K562 (cell line): ENCODE data around the gene TTLL10. TPM values are rescaled to one million over a fixed set of nuclear protein-coding genes. Genes with fewer than 3 reads are reported as not detected.

Experiments used
- CBX5 ChIP-seq: IDR thresholded peaks from 2 replicates; pipeline ENCODE4 v1.6.1; 2014; ENCODE audit warnings: low read depth, borderline replicate concordance
- FOSL1 ChIP-seq: fragments of 200-800 bp; sonication (Bioruptor generic); conservative IDR thresholded peaks from 2 replicates; pipeline ENCODE4 v1.6.1; 2016; ENCODE audit warnings: missing genetic modification characterization, missing compliant biosample characterization
- L3MBTL2 ChIP-seq: fragments of 450-650 bp; IDR thresholded peaks from 2 replicates; pipeline ENCODE4 v1.6.1; 2016; ENCODE audit warnings: mild to moderate bottlenecking, moderate library complexity
- MAZ ChIP-seq, 2 experiments: fragments of 450-650 bp in 1 of 2; sonication (generic) in 1 of 2; formaldehyde crosslinking; IDR thresholded peaks in 1 of 2; conservative IDR thresholded peaks in 1 of 2; 2 replicates each; pipeline versions ENCODE4 v1.4.0 to v1.5.0; 2020; ENCODE audit warnings: mild to moderate bottlenecking in 1 of 2, missing genetic modification reagents in 1 of 2
- TEAD4 ChIP-seq, 2 experiments: sonication (generic) in 1 of 2; formaldehyde crosslinking in 1 of 2; IDR thresholded peaks; 2 replicates each; pipeline versions ENCODE4 v1.6.1 to v1.8.0; 2012 to 2022; ENCODE audit warnings: borderline replicate concordance in 1 of 2, inconsistent platforms in 1 of 2, low read length in 1 of 2, mild to moderate bottlenecking in 1 of 2, missing genetic modification reagents in 1 of 2
- ZNF232 ChIP-seq: sonication (generic); formaldehyde crosslinking; IDR thresholded peaks from 2 replicates; pipeline ENCODE4 v1.8.0; 2022; ENCODE audit warnings: mild to moderate bottlenecking, missing genetic modification reagents
- polyA plus RNA-seq, 8 experiments: library from polyadenylated mRNA; depleted of rRNA in 4 of 8; stranded (reverse) in 5 of 8; unstranded in 3 of 8; fragments of >200 nt; fragmentation: Nextera tagmentation in 2 of 8; fragmentation: Illumina TruSeq in 1 of 8; extraction: Ambion mirVana in 2 of 8; extraction: Trizol in 1 of 8; gene quantifications; 2 replicates each; pipeline versions ENCODE4 v1.2.1 to v1.2.3, GENCODE V29; 2011 to 2014; ENCODE audit warnings: inconsistent platforms in 1 of 8, missing spikeins in 1 of 8
- total RNA-seq, 7 experiments: library from RNA; depleted of rRNA in 6 of 7; stranded (reverse); fragments of >200 nt in 6 of 7; fragmentation: Illumina TruSeq in 2 of 7; extraction: Trizol in 2 of 7; gene quantifications; 2 replicates each; pipeline versions ENCODE4 v1.2.1 to v1.2.3, GENCODE V29; 2011 to 2021; ENCODE audit warnings: low replicate concordance in 1 of 7
- TF ChIP-seq, protein P1 (sequence below), 2 experiments: IDR thresholded peaks; 2 replicates each; pipeline ENCODE4 v1.6.1; 2011; ENCODE audit warnings: borderline replicate concordance in 1 of 2, control low read depth in 1 of 2, low read depth in 1 of 2, low read length in 1 of 2, mild to moderate bottlenecking in 1 of 2, mixed read lengths in 1 of 2, moderate library complexity in 1 of 2; ENCODE audit not compliant: insufficient read depth in 1 of 2, insufficient read length in 1 of 2, poor library complexity in 1 of 2, severe bottlenecking in 1 of 2; ENCODE audit errors: extremely low read depth in 1 of 2
- TF ChIP-seq, protein P2 (sequence below): sonication (generic); formaldehyde crosslinking; IDR thresholded peaks from 2 replicates; pipeline ENCODE4 v1.8.1; 2023; ENCODE audit warnings: mild to moderate bottlenecking, missing genetic modification reagents
- TF ChIP-seq, protein P3 (sequence below): fragments of 250-450 bp; sonication (Bioruptor Pico); IDR thresholded peaks from 2 replicates; pipeline ENCODE4 v1.9.0; 2021; ENCODE audit warnings: mild to moderate bottlenecking, inconsistent platforms
- TF ChIP-seq, protein P4 (sequence below): fragments of 200-800 bp; sonication (Bioruptor generic); IDR thresholded peaks from 2 replicates; pipeline ENCODE4 v1.6.1; 2017; ENCODE audit warnings: missing genetic modification characterization, missing compliant biosample characterization
- TF ChIP-seq, protein P5 (sequence below): sonication (generic); formaldehyde crosslinking; IDR thresholded peaks from 2 replicates; pipeline ENCODE4 v1.9.0; 2022; ENCODE audit warnings: mild to moderate bottlenecking, missing genetic modification reagents

The TTLL10 gene
- total and polyA plus RNA-seq, 9 of the 15 experiments (the other 6 are each of a cell fraction or from before 2014, with no cell fraction given) = not detected

DNA sequence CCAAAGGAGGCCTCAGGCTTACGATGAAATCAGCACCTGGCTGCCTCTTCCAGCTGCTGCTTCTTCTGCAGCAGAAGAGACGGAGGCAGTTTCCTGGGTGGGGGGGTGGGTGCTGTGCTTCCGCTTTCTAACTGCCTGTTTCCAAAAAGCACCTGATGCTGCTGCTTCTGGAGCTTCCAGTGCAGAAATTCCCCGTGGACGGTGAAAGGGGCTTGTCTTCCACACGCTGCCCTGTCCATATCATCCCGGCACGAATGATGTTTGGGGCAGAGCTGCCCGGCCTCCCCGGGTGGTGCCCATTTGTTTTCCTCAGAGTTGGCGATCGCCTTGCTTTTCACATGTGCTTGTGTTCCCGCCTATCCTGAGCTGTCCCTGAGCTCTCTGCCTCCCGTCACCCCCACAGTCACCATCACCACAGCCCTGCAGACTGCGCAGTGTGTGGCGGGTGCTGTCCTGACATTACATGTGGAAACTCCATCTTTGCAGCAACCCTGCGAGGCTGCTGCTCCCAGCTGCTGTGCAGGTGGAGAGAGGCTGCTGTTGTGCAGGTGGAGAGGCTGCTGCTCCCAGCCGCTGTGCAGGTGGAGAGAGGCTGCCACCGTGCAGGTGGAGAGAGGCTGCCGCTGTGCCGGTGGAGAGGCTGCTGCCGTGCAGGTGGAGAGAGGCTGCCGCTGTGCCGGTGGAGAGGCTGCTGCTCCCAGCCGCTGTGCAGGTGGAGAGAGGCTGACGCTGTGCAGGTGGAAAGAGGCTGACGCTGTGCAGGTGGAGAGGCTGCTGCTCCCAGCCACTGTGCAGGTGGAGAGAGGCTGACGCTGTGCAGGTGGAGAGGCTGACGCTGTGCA, 1.8 kb downstream of the TTLL10 start (continued):
- TF ChIP-seq, protein P1, sequence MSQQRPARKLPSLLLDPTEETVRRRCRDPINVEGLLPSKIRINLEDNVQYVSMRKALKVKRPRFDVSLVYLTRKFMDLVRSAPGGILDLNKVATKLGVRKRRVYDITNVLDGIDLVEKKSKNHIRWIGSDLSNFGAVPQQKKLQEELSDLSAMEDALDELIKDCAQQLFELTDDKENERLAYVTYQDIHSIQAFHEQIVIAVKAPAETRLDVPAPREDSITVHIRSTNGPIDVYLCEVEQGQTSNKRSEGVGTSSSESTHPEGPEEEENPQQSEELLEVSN (IDR thresholded peaks at IDR 0.05; ENCODE audit: borderline replicate concordance in 1 of 2, extremely low read depth in 1 of 2, insufficient read depth in 1 of 2, insufficient read length in 1 of 2, low read depth in 1 of 2, low read length in 1 of 2, poor library complexity in 1 of 2, severe bottlenecking in 1 of 2) = peak; percentile 60 to 81
- TF ChIP-seq, protein P2, sequence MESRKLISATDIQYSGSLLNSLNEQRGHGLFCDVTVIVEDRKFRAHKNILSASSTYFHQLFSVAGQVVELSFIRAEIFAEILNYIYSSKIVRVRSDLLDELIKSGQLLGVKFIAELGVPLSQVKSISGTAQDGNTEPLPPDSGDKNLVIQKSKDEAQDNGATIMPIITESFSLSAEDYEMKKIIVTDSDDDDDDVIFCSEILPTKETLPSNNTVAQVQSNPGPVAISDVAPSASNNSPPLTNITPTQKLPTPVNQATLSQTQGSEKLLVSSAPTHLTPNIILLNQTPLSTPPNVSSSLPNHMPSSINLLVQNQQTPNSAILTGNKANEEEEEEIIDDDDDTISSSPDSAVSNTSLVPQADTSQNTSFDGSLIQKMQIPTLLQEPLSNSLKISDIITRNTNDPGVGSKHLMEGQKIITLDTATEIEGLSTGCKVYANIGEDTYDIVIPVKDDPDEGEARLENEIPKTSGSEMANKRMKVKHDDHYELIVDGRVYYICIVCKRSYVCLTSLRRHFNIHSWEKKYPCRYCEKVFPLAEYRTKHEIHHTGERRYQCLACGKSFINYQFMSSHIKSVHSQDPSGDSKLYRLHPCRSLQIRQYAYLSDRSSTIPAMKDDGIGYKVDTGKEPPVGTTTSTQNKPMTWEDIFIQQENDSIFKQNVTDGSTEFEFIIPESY (CRISPR knock-in tag) = peak; percentile 57; the same call in 1 of the 2 replicates
- TF ChIP-seq, protein P3, sequence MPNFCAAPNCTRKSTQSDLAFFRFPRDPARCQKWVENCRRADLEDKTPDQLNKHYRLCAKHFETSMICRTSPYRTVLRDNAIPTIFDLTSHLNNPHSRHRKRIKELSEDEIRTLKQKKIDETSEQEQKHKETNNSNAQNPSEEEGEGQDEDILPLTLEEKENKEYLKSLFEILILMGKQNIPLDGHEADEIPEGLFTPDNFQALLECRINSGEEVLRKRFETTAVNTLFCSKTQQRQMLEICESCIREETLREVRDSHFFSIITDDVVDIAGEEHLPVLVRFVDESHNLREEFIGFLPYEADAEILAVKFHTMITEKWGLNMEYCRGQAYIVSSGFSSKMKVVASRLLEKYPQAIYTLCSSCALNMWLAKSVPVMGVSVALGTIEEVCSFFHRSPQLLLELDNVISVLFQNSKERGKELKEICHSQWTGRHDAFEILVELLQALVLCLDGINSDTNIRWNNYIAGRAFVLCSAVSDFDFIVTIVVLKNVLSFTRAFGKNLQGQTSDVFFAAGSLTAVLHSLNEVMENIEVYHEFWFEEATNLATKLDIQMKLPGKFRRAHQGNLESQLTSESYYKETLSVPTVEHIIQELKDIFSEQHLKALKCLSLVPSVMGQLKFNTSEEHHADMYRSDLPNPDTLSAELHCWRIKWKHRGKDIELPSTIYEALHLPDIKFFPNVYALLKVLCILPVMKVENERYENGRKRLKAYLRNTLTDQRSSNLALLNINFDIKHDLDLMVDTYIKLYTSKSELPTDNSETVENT (CRISPR knock-in tag) = 0 out of 2 replicates have a peak, but pooled peaks have one; percentile 23
- TF ChIP-seq, protein P4, sequence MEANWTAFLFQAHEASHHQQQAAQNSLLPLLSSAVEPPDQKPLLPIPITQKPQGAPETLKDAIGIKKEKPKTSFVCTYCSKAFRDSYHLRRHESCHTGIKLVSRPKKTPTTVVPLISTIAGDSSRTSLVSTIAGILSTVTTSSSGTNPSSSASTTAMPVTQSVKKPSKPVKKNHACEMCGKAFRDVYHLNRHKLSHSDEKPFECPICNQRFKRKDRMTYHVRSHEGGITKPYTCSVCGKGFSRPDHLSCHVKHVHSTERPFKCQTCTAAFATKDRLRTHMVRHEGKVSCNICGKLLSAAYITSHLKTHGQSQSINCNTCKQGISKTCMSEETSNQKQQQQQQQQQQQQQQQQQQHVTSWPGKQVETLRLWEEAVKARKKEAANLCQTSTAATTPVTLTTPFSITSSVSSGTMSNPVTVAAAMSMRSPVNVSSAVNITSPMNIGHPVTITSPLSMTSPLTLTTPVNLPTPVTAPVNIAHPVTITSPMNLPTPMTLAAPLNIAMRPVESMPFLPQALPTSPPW (CRISPR knock-in tag) = 0 out of 2 replicates have a peak, but pooled peaks have one; percentile 13
- TF ChIP-seq FOSL1 (tag) (no peak), TEAD4 (IDR thresholded peaks at IDR 0.05; ENCODE audit: low read length) (no peak), TEAD4 (CRISPR knock-in tag; IDR thresholded peaks at IDR 0.05; ENCODE audit: borderline replicate concordance) (no peak), CBX5 (peak; percentile 17; the same call in 1 of the 2 replicates), ZNF232 (CRISPR knock-in tag) (0 out of 2 replicates have a peak, but pooled peaks have one; percentile 63), L3MBTL2 (peak; percentile 80; the same call in 1 of the 2 replicates), MAZ (CRISPR knock-in tag; conservative IDR thresholded peaks at IDR 0.05 in 1 of 2, IDR thresholded peaks at IDR 0.05 in 1 of 2) (no peak)
- TF ChIP-seq, protein P5, sequence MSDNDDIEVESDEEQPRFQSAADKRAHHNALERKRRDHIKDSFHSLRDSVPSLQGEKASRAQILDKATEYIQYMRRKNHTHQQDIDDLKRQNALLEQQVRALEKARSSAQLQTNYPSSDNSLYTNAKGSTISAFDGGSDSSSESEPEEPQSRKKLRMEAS (CRISPR knock-in tag) = peak; percentile 82
